ENCODE results near the gene ARHGEF3.

DNA sequence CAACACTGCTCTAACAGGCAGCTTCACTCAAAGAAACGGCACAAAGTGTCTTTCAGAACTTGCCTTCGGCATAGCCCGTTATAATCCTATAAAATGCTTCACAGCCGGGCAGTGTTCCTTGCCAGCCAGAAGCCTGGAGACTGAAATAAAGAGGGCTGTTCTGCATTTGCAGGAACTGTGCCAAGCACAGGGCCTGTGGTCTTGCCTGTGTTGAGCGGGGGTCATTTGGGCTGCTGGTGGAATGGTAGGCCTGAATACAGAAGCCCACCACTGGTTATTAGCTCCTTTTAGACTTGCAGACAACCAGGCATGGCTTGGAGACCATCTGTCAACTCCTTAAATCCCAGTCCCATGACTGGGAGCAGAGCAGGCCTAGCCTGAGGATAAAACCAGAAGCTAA is 4.7 kb upstream of the ARHGEF3 start:
- TF ChIP-seq POLR2AphosphoS5 (IDR thresholded peaks at IDR 0.05; ENCODE audit: low read depth, low read length): no peak
- no peak for TF ChIP-seq TAF1 (IDR thresholded peaks at IDR 0.05; ENCODE audit: low read depth, low read length)
- TF ChIP-seq POLR2A (IDR thresholded peaks at IDR 0.05; ENCODE audit: low read depth, low read length): no peak
- TF ChIP-seq SPI1 (IDR thresholded peaks at IDR 0.05; ENCODE audit: low read depth, low read length): no peak
- no peak for TF ChIP-seq PAX5 (IDR thresholded peaks at IDR 0.05; ENCODE audit: insufficient read depth, low read length, severe bottlenecking)
